Breast epithelium (tissue), 4 donors: ENCODE measurements around the gene GRIK4. TPM values are rescaled to one million over a fixed set of nuclear protein-coding genes. Genes with fewer than 3 reads are reported as not detected.

Source experiments
- DNase-seq, 2 donors: peaks; one replicate each; pipeline ENCODE4 v3.0.0-alpha.2; 2019; ENCODE audit warnings: low spot score in 2 of 2
- H3K27ac ChIP-seq, 2 donors: fragments of 200-600 bp; sonication (generic) in 1 of 2; one replicate each; pipeline ENCODE4 v1.5.1; 2016 to 2019; ENCODE audit warnings: mild to moderate bottlenecking in 1 of 2
- H3K27me3 ChIP-seq, 2 donors: fragments of 200-600 bp; sonication (generic) in 1 of 2; one replicate each; pipeline versions ENCODE4 v1.5.1 to v1.6.0; 2017 to 2019; ENCODE audit warnings: control low read depth in 1 of 2, mild to moderate bottlenecking in 1 of 2
- H3K36me3 ChIP-seq: fragments of 200-600 bp; one replicate; pipeline ENCODE4 v1.5.1; 2019
- H3K4me1 ChIP-seq, 2 donors: fragments of 200-600 bp; sonication (generic); one replicate each; pipeline ENCODE4 v1.5.1; 2016 to 2019; ENCODE audit warnings: control low read depth in 1 of 2
- H3K4me3 ChIP-seq, 3 donors: fragments of 200-600 bp; sonication (generic); 1 replicate in 2 of 3; 2 replicates in 1 of 3; pipeline ENCODE4 v1.5.1; 2016 to 2019; ENCODE audit warnings: mild to moderate bottlenecking in 3 of 3, moderate library complexity in 2 of 3
- H3K9me3 ChIP-seq, 2 donors: fragments of 200-600 bp; sonication (generic) in 1 of 2; one replicate each; pipeline ENCODE4 v1.5.1; 2016 to 2019; ENCODE audit warnings: control low read depth in 1 of 2
- POLR2A ChIP-seq: fragments of 450-650 bp; IDR thresholded peaks from one replicate; pipeline ENCODE4 v1.6.1; 2016; ENCODE audit warnings: antibody characterized with exemption, mild to moderate bottlenecking, moderate library complexity
- POLR2AphosphoS5 ChIP-seq, 3 donors: sonication (generic); formaldehyde crosslinking; IDR thresholded peaks; one replicate each; pipeline ENCODE4 v1.6.1; 2017; ENCODE audit warnings: antibody characterized with exemption in 3 of 3
- intact Hi-C: fragments of 100-400 bp; cut with DNase I; formaldehyde crosslinking; loops from one replicate; pipeline ENCODE4 v1.15.1; 2023; ENCODE audit warnings: low total_unique reads
- total RNA-seq, 3 donors: library from RNA; depleted of rRNA; stranded (reverse); fragments of >200 nt; gene quantifications; one replicate each; pipeline ENCODE4 v1.1.0, GENCODE V29; 2016
- TF ChIP-seq, protein P1 (sequence below), 3 donors: fragments of 450-650 bp; IDR thresholded peaks; one replicate each; pipeline ENCODE4 v1.5.1; 2016 to 2017; ENCODE audit warnings: antibody characterized with exemption in 3 of 3, mild to moderate bottlenecking in 3 of 3, moderate library complexity in 3 of 3

The GRIK4 gene
- total RNA-seq, 3 donors from 2014 or later: 0.29 to 0.66 TPM; not detected in 1

DNA sequence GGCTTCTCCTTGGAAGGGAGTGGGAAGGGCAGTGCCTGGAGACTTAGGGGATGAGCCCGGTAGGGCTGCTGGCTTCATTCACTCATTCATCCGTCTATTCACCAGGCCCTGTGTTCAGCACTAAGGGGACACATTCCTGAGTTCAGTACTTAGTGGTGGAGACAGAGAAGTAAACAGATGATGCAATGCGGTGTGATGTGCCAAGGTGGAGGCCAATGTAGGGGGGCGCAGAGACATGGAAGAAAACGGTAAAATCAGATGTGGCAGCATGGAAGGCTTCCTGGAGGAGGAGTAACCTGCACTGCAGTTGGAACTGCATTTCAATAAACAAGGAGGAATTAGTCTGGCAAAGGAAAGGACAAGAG lies 21.3 kb downstream of the GRIK4 start:
- H3K36me3 ChIP-seq: no peaks in the 10 kb centered on the region
- H3K4me3 ChIP-seq: peak overlapping the region in 1 of 3 donors; percentile 9
- no peak for TF ChIP-seq POLR2AphosphoS5 (IDR thresholded peaks at IDR 0.05)
- no peak for TF ChIP-seq POLR2A
- TF ChIP-seq, protein P1, sequence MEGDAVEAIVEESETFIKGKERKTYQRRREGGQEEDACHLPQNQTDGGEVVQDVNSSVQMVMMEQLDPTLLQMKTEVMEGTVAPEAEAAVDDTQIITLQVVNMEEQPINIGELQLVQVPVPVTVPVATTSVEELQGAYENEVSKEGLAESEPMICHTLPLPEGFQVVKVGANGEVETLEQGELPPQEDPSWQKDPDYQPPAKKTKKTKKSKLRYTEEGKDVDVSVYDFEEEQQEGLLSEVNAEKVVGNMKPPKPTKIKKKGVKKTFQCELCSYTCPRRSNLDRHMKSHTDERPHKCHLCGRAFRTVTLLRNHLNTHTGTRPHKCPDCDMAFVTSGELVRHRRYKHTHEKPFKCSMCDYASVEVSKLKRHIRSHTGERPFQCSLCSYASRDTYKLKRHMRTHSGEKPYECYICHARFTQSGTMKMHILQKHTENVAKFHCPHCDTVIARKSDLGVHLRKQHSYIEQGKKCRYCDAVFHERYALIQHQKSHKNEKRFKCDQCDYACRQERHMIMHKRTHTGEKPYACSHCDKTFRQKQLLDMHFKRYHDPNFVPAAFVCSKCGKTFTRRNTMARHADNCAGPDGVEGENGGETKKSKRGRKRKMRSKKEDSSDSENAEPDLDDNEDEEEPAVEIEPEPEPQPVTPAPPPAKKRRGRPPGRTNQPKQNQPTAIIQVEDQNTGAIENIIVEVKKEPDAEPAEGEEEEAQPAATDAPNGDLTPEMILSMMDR (IDR thresholded peaks at IDR 0.05): no peak
- H3K27me3 ChIP-seq: no peaks in the 10 kb centered on the region
- intact Hi-C loops: no loop called here
- no peak overlapping the region for H3K27ac ChIP-seq
- H3K4me1 ChIP-seq: no peaks in the 10 kb centered on the region
- H3K9me3 ChIP-seq: no peaks in the 10 kb centered on the region
- no peak for DNase-seq

DNA sequence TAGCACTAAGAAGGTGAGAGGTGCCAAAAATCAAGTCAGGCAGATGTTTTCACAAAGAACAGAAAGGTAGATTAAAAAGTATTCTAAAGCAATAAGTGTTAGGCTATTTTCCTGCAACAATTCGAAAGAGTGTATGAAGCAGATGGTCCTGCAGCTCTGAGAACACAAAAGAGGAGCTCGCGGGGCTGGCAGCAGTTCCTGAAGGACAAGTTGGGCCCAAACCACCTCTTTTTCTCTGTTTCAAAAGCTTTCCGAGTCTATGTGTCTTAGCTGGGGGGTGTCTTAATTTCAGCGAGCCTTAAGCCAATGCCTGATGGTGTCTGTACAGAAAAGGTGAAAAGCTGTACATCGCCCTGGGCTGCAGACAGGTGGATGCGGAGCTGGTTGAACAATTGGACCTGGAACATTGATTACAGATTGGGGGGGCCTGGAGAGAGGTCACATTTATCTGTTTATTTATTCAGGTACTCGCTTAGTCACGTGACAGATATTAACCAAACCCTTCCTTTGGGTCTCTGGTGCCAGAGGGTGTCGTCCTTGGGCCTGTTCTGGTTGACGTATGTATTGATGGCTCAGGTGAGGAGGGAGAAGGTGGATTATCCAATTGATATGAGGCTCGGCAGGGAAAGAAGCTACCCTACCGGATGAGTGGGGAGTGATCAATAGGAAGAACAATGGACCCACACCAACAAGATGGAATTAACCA lies 24.7 kb downstream of the GRIK4 start:
- Histone ChIP-seq H3K4me1 (no peaks in the 10 kb centered on the region), H3K4me3 (no peak overlapping the region), H3K27me3 (no peaks in the 10 kb centered on the region), H3K9me3 (no peaks in the 10 kb centered on the region), H3K36me3 (no peaks in the 10 kb centered on the region), H3K27ac (no peak overlapping the region)
- intact Hi-C loops: no loop called here
- TF ChIP-seq POLR2AphosphoS5 (IDR thresholded peaks at IDR 0.05): no peak
- no peak for TF ChIP-seq POLR2A
- TF ChIP-seq, protein P1 (IDR thresholded peaks at IDR 0.05): no peak
- no peak for DNase-seq

GRCh38 chr11:120536797-120537169 lies 25.2 kb downstream of the GRIK4 start:
- Histone ChIP-seq H3K9me3 (no peaks in the 10 kb centered on the region), H3K27me3 (no peaks in the 10 kb centered on the region), H3K4me1 (no peaks in the 10 kb centered on the region), H3K36me3 (no peaks in the 10 kb centered on the region), H3K27ac (no peak overlapping the region), H3K4me3 (no peak overlapping the region)
- no peak for DNase-seq
- TF ChIP-seq POLR2A (no peak), POLR2AphosphoS5 (IDR thresholded peaks at IDR 0.05) (no peak)
- TF ChIP-seq, protein P1 (IDR thresholded peaks at IDR 0.05): no peak
- intact Hi-C loops: no loop called here

GRCh38 chr11:120537996-120538395 lies 26.4 kb downstream of the GRIK4 start:
- TF ChIP-seq, protein P1 (IDR thresholded peaks at IDR 0.05): no peak
- TF ChIP-seq POLR2AphosphoS5 (IDR thresholded peaks at IDR 0.05): no peak
- no peak for TF ChIP-seq POLR2A
- intact Hi-C loops: no loop called here

DNA sequence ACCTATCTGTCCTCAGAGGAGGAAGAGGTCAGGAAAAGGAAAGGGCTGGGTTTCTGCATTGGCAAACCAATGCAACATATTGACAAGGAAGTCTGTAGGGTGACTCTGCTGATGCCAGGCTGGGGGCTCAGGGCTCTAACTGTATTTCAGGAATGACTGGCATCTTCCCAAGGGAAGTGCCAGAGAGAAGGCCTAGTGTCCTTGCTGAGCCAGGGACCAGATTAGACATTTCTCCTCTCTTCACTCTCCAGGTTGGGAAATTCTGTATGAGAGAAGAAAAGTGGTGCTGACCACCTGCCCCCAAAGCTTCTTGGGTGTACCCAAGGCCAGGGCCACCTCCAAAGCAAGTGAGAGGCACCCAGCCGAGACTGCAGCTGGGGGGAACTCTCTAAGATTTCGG lies 27.2 kb downstream of the GRIK4 start:
- no peak for DNase-seq
- Histone ChIP-seq H3K4me3 (no peak overlapping the region), H3K27ac (no peak overlapping the region), H3K27me3 (no peaks in the 10 kb centered on the region), H3K4me1 (no peaks in the 10 kb centered on the region), H3K9me3 (peaks cover 0 to 5% of the 10 kb centered on the region in 2 donors), H3K36me3 (no peaks in the 10 kb centered on the region)
- TF ChIP-seq, protein P1 (IDR thresholded peaks at IDR 0.05): no peak
- no peak for TF ChIP-seq POLR2AphosphoS5 (IDR thresholded peaks at IDR 0.05)
- TF ChIP-seq POLR2A: no peak
- intact Hi-C loops: no loop called here

More at GRCh38 chr11:120537996-120538395, 26.4 kb downstream of the GRIK4 start:
- H3K27ac ChIP-seq: no peak overlapping the region
- H3K9me3 ChIP-seq: peaks cover 0 to 5% of the 10 kb centered on the region in 2 donors
- H3K36me3 ChIP-seq: no peaks in the 10 kb centered on the region
- H3K4me3 ChIP-seq: no peak overlapping the region
- H3K27me3 ChIP-seq: no peaks in the 10 kb centered on the region
- no peaks in the 10 kb centered on the region for H3K4me1 ChIP-seq
- DNase-seq: no peak
